ENCODE results near the gene SSMEM1. TPM values are rescaled to one million over a fixed set of nuclear protein-coding genes. Genes with fewer than 3 reads are reported as not detected.

Gene SSMEM1
- total RNA-seq, 1 donor from 2014 or later: not detected

- H3K27ac Mint-ChIP-seq: no peak overlapping the region
- no peak for DNase-seq (ENCODE audit: low spot score)
- H4K20me1 ChIP-seq (ENCODE audit: low read depth): no peaks in the 10 kb centered on the region
- H3K9me3 Mint-ChIP-seq: no peaks in the 10 kb centered on the region
- TF ChIP-seq, protein P1, sequence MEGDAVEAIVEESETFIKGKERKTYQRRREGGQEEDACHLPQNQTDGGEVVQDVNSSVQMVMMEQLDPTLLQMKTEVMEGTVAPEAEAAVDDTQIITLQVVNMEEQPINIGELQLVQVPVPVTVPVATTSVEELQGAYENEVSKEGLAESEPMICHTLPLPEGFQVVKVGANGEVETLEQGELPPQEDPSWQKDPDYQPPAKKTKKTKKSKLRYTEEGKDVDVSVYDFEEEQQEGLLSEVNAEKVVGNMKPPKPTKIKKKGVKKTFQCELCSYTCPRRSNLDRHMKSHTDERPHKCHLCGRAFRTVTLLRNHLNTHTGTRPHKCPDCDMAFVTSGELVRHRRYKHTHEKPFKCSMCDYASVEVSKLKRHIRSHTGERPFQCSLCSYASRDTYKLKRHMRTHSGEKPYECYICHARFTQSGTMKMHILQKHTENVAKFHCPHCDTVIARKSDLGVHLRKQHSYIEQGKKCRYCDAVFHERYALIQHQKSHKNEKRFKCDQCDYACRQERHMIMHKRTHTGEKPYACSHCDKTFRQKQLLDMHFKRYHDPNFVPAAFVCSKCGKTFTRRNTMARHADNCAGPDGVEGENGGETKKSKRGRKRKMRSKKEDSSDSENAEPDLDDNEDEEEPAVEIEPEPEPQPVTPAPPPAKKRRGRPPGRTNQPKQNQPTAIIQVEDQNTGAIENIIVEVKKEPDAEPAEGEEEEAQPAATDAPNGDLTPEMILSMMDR (IDR thresholded peaks at IDR 0.05): no peak
- TF ChIP-seq EZH2phosphoT487 (IDR thresholded peaks at IDR 0.05) (no peak), EZH2 (IDR thresholded peaks at IDR 0.05) (no peak)
- H3K27ac ChIP-seq: no peak overlapping the region
- H3K9me3 ChIP-seq (ENCODE audit: low read depth): no peaks in the 10 kb centered on the region
- H2AFZ ChIP-seq (replicated peaks): no peak overlapping the region
- H3K9ac ChIP-seq: no peak overlapping the region
- no peak overlapping the region for H3K4me2 ChIP-seq
- H3K4me3 Mint-ChIP-seq: no peak overlapping the region
- H3K36me3 Mint-ChIP-seq: peaks cover 25% of the 10 kb centered on the region
- no peak overlapping the region for H3K4me3 ChIP-seq
- no peaks in the 10 kb centered on the region for H3K27me3 ChIP-seq
- peaks cover 7% of the 10 kb centered on the region for H3K4me1 Mint-ChIP-seq
- no peaks in the 10 kb centered on the region for H3K79me2 ChIP-seq (ENCODE audit: low read depth)
- peaks cover 3% of the 10 kb centered on the region for H3F3A ChIP-seq (ENCODE audit: low read depth)
- H3K27me3 Mint-ChIP-seq (ENCODE audit: insufficient read depth, low read depth): no peaks in the 10 kb centered on the region
- H3K36me3 ChIP-seq: peaks cover 34% of the 10 kb centered on the region
- H3K4me1 ChIP-seq: no peaks in the 10 kb centered on the region
These were observed 28.0 kb upstream of the SSMEM1 start for GRCh38 chr7:130179631-130180030.

DNA sequence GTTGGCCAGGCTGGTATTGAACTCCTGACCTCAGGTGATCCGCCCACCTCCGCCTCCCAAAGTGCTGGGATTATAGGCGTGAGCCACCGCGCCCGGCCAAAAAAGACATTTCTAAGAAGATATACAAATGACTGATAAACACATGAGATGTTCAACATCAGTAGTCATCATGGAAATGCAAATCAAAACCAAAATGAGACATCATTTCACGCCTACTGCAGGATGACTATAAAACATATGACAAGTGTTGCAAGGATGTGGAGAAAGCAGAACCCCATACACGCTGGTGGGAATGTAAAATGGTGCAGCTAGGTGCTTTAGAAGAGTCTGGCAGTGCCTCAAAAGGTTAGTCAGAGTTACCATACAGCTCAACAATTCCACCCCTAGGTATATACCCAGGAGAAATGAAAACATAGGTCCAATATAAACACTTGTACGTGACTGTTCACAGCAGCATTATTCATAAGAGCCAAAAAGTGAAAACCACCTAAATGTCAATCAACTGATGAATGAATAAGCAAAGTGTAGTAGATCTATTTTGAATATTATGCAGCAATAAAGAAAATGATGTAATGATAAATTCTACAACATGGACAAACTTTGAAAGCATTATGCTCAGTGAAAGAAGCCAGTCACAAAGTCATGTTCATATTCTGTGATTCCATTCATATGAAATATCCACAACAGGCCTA is 26.9 kb upstream of the SSMEM1 start:
- DNase-seq (ENCODE audit: low spot score): no peak
- Histone ChIP-seq H2AFZ (replicated peaks) (no peak overlapping the region), H3K79me2 (ENCODE audit: low read depth) (no peaks in the 10 kb centered on the region), H3K9ac (no peak overlapping the region), H4K20me1 (ENCODE audit: low read depth) (no peaks in the 10 kb centered on the region), H3K4me3 (no peak overlapping the region), H3K9me3 (ENCODE audit: low read depth) (no peaks in the 10 kb centered on the region), H3F3A (ENCODE audit: low read depth) (peaks cover 3% of the 10 kb centered on the region), H3K27me3 (no peaks in the 10 kb centered on the region), H3K4me2 (no peak overlapping the region), H3K27ac (no peak overlapping the region), H3K4me1 (no peaks in the 10 kb centered on the region), H3K36me3 (peaks cover 30% of the 10 kb centered on the region)
- Mint-ChIP-seq H3K4me3 (no peak overlapping the region), H3K27me3 (ENCODE audit: insufficient read depth, low read depth) (no peaks in the 10 kb centered on the region), H3K9me3 (no peaks in the 10 kb centered on the region), H3K4me1 (no peaks in the 10 kb centered on the region), H3K27ac (no peak overlapping the region), H3K36me3 (peaks cover 28% of the 10 kb centered on the region)
- TF ChIP-seq EZH2phosphoT487 (IDR thresholded peaks at IDR 0.05): no peak
- TF ChIP-seq, protein P1 (IDR thresholded peaks at IDR 0.05): no peak
- no peak for TF ChIP-seq EZH2 (IDR thresholded peaks at IDR 0.05)

GRCh38 chr7:130181263-130181605 is 26.4 kb upstream of the SSMEM1 start:
- Histone ChIP-seq H3K27me3 (no peaks in the 10 kb centered on the region), H3K36me3 (peaks cover 30% of the 10 kb centered on the region), H3K4me1 (no peaks in the 10 kb centered on the region), H3K79me2 (ENCODE audit: low read depth) (no peaks in the 10 kb centered on the region), H3F3A (ENCODE audit: low read depth) (peaks cover 3% of the 10 kb centered on the region), H2AFZ (replicated peaks) (no peak overlapping the region), H4K20me1 (ENCODE audit: low read depth) (no peaks in the 10 kb centered on the region), H3K27ac (no peak overlapping the region), H3K9ac (no peak overlapping the region), H3K9me3 (ENCODE audit: low read depth) (no peaks in the 10 kb centered on the region), H3K4me3 (no peak overlapping the region), H3K4me2 (no peak overlapping the region)
- H3K36me3 Mint-ChIP-seq: peaks cover 28% of the 10 kb centered on the region
- no peak overlapping the region for H3K4me3 Mint-ChIP-seq
- DNase-seq (ENCODE audit: low spot score): no peak
- H3K4me1 Mint-ChIP-seq: no peaks in the 10 kb centered on the region
- TF ChIP-seq EZH2phosphoT487 (IDR thresholded peaks at IDR 0.05) (no peak), EZH2 (IDR thresholded peaks at IDR 0.05) (no peak)
- TF ChIP-seq, protein P1 (IDR thresholded peaks at IDR 0.05): no peak
- no peaks in the 10 kb centered on the region for H3K9me3 Mint-ChIP-seq
- no peaks in the 10 kb centered on the region for H3K27me3 Mint-ChIP-seq (ENCODE audit: insufficient read depth, low read depth)
- no peak overlapping the region for H3K27ac Mint-ChIP-seq

All from neural progenitor cell (in vitro differentiated cells).